HG02798 (cell line): ENCODE results near the gene P2RX6.
"Not testable (repeated sequence)": the region's sequence is repeated elsewhere in the genome, so short reads cannot be mapped to it uniquely, and the experiment has no call there.

ENCODE experiments used
- ATAC-seq: cut with Tn5 transposase; IDR thresholded peaks from one replicate; pipeline ENCODE4 v1.9.1; 2021; ENCODE audit warnings: mild to moderate bottlenecking; ENCODE audit not compliant: unreplicated experiment, poor library complexity

Gene P2RX6

DNA sequence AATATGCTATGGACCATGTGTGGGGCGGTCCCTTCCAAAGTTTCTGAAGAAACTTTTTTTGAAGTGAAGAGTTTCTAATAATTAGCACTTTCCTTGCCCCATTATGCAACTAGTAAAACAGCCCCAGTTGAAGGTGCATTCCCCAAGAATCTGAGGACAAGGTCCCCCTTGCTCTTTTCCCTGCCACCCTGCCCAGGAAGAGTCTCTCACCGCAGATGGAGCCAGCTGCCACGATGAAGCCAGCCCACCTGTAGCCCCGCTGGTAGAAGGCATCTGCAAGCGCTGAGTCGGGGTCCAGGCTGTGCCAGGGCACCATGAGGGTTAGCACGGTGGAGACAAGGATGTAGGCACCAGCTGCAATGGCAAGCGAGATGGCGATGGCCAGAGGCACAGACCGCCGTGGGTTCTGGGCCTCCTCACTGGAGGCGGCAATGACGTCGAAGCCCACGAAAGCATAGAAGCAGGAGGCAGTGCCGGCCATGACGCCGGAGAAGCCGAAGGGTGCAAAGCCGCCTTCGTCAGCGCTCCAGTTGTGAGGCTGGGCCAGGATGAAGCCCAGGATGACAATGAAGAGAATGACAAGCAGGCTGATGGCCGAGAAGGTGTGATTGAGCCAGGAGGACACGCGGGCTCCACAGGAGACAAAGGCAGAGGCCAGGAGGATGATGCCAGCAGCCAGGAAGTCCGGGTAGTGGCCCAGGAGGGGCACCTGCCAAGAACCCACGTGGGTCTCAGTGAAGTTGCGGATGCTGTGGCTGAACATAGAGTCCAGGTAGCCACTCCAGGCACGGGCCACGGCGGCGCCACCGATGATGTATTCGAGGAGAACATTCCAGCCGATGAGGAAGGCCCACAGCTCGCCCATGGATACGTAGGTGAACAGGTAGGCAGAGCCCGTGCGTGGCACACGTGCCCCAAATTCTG lies 15.9 kb downstream of the P2RX6 start:
- no peak for ATAC-seq

DNA sequence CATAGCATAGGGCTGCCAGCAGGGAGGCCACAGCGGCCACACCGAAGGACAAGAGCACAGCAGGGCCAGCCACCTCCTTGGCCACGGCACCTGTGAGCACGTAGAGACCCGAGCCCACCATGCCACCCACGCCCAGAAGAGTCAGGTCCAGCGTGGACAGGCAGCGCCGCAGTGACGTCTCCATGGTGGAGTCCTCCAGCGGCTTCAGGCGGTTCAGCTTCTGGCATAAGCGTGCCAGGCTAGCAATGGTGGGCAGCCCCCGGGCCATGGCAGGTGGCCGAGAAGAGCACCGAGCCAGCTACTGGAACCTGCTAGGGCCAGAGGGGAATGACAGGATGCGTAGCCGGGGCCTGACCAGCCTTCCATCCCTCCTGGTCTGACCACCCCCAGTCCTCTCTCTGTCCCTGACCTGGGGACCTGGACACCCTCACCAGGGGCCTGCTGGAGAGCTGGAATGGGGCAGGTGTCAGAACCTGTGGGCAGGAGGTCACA lies 16.6 kb downstream of the P2RX6 start:
- no peak for ATAC-seq

- no peak for ATAC-seq
These were observed 17.3 kb downstream of the P2RX6 start, which contains the start of gene SLC7A4 for GRCh38 chr22:21032037-21032867. TSS of gene SLC7A4 (minus strand) at chr22:21032561. CDS start at chr22:21031812, 749 bp downstream.

DNA sequence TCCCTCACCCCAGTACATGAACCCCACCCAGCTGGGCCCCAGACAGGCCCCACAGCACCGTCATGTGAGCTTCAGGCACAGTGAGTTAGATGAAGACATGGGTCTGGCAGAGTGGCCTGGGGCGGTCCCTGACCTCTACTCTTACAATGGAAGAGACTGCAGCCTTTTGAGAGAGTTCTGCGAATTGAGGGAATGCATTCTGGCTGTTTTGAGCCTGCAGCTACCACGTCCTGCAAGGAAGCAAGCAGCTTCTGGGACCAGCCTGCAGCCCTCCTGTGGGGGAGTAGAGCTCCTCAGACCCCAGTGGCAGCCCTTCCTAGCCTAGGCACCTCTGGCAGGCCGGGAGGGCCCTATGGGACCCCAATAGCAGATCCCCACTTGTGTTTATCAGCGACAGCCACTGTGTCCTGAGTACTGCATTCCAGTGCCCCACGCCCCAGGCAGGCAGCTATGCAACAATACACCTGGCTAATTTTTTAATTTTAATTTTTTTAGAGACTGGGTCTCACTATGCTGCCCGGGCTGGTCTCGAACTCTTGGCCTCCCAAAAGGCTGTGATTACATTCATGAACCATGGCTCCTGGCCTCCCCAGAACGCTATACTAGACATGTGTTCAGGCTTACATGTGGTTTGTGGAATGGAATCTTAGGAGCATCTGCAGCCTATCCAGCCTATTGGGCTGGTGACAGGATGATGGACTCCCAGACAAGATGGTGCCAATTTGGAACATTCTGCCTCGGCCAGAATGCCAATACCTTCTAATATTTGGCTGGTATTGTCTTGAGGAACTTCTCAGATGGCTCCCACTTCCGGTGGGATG lies 18.1 kb downstream of the P2RX6 start:
- ATAC-seq = no peak

DNA sequence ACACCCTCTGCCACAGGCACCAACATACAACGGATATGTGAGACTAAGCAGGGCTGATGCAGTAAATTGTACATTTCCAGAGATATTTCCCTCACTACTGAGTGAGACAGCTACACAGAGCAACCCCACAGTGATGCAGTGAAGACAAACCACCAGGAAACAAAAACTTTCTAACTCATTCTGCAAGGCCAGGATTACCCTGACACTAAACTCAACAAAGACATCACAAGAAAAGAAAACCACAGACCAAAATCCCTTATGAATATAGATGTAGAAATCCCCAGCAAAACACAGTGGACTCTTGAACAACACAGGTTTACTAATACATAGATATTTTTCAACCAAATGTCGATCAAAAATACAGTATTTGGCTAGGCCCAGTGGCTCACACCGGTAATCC lies 18.9 kb downstream of the P2RX6 start:
- ATAC-seq = no peak

- ATAC-seq = no peak
These were observed 20.0 kb downstream of the P2RX6 start for GRCh38 chr22:21034989-21035388.

DNA sequence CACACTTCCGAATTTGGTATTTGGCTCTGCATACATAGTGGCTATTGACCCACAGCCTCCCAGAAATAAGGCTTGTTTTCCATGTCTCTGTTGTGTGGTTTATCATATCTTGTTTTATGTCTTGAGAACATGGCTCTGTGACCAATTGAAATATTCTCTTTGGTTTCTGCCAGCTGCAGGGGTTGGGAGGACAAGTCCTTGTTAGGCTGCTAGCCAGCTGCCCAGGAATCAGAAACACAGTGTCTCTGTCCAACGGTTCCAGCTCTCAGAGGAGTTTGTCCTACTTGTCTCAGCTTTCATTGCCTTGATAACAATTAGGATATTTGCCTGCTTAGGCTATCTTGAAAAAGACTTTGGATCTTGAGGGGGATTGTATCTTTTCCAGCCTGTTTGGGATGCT lies 23.4 kb downstream of the P2RX6 start:
- no peak for ATAC-seq

DNA sequence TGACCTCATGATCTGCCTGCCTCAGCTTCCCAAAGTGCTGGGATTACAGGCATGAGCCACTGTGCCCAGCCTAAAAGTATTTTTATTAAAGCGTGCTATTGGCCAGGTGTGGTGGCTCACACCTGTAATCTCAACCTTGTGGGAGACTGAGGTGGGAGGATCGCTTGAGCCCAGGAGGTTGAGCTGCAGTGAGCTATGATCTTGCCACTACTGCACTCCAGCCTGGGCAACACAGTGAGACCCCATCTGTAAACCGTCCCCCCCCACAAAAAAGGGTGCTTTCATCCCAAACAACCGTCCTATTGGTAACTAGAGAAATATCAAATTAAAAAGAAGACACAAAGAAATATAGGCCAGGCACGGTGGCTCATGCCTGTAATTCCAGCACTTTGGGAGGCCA lies 24.2 kb downstream of the P2RX6 start:
- not testable (repeated sequence) for ATAC-seq

DNA sequence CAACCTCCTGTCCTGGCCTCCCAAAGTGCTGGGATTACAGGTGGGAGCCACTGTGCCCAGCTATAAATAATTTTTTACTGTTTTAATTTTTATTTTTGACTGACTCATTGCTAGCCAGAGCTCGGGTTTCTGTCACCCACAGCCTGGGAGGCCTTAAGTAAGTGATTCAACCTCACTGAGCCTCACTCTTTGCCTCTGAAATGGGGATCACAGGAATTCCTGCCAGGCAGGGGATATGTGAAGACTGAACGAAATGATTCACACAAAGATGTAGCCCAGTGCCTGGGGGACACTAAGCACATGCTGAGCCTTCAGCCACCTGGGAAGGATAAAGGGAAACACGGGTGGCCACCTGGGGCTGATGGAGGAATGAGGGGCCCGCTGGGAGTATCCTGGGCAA lies 27.0 kb downstream of the P2RX6 start:
- ATAC-seq = no peak

DNA sequence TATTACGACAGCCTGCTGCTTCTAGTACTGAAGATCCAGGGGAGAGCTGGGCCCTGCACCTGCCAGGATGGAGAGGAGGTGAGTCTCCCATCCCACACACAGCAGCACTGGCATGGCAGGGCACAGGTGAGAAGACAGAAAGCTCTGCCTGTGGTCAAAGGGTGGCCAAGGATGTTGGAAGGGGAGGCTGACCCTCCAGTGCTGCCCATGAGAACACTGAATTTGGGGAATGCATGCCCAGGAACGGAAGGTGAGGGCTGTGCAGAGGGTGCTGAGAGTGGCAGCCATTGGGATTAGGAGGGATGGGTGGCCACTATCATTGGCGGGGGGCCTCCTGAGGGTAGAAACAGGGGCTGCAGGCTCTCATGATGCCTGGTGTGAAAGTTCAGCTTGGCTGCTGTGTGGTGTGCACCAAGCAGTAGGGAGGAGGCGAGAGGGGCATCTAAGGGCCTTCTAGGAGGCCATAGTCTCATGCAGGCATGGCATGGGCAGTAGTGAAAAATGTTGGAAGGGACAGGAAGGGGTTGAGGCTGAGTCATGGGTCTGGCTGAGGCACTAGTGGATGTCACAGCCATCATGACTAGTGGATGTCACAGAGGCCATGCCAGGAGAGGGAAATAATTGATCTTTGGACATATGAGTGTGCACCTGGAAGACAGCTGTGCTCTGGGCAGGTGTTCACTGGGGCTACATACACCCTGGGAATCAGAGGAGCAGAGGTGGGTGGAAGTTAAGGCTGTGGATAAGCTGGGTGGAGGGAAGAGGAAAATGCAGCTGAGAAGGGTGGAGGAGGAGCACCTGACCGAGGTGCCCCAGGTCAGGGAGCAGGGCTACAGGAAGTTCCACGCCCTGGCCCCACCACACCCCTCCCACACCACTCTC lies 28.3 kb downstream of the P2RX6 start:
- ATAC-seq = no peak

DNA sequence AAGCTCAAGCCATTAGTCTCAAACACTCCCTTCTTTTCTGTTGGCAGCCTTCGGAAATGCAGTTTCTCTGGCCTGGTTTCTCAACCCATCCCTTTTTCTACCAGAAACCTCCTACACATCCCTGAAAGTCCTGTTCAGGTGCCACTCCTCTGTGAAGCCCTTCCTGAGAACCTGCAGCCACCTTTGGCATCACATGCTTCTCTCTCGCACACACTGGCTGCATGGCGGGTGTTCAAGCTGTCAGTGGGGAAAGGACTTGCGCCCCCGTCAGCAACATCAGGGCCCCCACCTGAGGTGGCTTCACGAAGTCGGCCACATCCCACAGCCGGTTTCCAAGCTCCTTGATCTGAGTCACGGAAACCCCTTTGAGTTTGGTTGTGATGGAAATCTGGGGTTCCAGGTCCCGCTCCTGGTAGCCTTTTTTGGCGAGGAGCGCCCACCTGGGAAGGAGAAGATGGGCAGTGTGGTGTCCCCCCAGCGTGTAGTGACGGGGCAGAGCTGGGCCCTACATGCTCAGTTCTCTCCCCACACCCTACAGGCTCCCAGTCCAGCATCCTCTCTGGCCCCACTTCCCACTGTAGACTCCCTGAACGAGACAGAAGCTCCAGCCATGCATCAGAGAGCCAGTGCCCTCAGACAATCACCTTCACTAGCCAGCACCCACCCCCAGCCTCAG lies 29.0 kb downstream of the P2RX6 start:
- ATAC-seq = no peak

- ATAC-seq = no peak
These were observed 30.1 kb downstream of the P2RX6 start for GRCh38 chr22:21044931-21045584.

DNA sequence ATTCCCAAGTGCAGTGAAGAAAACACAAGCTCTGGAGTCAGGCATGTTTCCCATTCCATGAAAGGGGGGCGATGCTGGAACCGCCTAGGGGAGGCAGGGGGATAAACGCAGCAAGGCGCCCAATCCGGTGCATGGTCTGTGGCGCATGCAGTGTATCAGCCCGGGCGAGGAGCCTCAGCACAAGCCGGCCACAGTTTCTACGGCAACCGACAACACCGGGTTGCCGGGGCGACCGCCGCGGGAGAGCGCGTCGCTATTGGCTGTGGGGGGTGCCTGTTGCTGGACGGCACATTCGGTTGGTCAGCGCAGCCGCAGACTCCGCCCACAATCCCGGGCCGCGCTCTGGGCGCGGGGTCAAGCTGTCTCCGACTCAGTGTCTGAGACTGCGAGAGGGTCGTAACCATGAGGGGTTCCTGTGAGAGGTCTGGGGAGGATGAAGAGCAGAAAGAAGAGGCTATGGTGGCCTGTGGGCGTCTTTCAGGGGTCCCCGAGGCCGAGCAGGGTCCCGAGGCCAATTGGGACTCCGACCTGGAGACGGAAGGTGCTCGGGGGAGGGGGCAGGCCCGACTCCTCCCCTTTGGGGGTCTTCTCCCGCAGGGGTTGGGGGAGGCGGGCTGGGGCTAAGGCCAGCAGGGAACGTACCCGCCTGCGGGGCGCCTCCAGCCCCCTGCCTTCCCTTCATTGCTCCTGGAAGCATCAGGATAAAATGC lies 30.8 kb downstream of the P2RX6 start, which contains the start of gene LRRC74B:
Gene LRRC74B, plus strand, starts transcription at position 362 of the 710 bp plus-strand sequence. Its CDS starts 41 bp downstream, at position 403.
- peak; percentile 83 for ATAC-seq

GRCh38 chr22:21047035-21047661 lies 32.2 kb downstream of the P2RX6 start:
- ATAC-seq = no peak

GRCh38 chr22:21047730-21048129 lies 32.8 kb downstream of the P2RX6 start:
- no peak for ATAC-seq

DNA sequence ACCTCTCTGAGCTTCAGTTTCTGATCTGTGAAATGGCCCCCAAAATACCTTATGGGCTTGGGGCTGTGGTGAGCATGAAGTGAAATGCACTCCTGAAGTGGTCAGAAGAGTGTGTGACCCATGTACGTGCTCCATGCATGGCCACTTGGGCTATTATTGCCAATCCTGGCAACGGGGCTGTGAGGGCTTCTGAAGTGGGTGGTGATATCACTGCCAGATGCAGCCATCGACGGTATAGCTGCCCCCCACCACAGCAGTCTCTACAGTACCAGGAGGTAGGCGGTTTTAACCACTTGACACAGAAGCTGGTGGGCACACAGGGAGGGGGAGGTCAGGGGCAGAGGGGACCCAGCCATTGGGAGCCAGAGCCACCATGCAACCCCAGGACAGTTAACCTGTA lies 33.5 kb downstream of the P2RX6 start:
- ATAC-seq = not testable (repeated sequence)

DNA sequence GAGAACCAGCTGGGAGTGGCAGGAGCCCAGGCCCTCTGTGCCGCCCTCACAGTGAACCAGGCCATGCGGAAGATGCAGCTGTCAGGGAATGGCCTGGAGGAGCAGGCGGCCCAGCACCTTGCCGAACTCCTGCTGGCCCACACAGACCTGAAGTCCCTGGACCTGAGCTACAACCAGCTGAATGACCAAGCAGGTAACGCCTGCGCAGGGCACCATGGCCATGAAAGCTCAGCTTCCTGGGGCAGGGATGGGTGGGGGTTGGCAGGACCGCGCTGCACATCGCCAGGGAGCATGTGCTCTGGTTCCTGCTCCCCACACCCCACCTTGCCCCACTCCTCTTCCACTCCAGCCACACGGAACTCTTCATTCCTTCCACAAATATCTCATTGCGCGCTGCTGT lies 34.0 kb downstream of the P2RX6 start:
- not testable (repeated sequence) for ATAC-seq
